ENCODE measurements around the gene ARID4B. TPM values are rescaled to one million over a fixed set of nuclear protein-coding genes. Genes with fewer than 3 reads are reported as not detected.

Gene ARID4B
- total and polyA plus RNA-seq, 2 donors (not counting 1 experiment from before 2014, with no cell fraction given), result 15.3 to 42.4 TPM

DNA sequence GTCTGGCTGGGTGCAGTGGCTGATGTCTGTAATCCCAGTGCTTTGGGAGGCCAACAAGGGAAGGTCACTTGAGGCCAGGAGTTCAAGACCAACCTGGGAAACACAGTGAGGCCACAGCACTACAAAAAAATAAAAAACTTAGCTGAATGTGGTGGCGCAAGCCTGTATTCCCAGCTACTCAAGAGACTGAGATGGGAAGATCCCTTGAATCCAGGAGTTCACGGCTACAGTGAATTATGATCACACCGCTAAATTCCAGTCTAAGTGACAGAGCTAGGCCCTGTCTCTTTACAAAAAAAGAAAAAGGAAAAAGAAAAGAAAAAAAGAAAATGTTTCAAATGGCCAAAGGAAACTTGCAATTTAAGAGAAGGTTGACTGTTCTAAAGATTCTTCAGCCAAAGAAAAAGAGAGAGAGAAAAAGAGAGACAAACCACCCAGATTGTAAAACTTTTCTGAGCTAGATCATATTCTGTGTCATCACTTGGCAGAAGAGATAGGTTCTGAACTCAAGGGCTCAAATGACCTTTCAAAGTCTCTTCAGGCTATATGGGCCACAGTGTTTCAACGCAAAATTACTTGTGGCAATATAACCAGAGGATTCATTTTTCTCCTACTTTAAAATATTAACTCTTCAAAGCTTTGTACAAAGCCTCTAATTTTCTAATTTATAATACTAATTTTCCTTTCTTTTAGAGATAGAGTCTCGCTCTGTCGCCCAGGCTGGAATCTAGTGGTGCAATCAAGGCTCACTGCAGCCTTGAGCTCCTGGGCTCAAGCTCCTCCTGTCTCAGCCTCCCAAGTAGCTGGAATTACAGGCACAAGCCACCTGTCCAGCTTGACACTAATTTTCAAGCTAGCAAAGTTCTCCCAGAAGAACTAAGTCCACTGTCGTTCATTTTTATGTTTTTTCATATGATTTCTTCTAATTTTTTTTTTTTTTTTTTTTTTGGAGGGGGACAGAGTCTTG, 20.5 kb downstream of the ARID4B start:
- H3K27me3 ChIP-seq (ENCODE audit: control insufficient read depth, insufficient read depth, low read length), result no peaks in the 10 kb centered on the region
- H3K9me3 ChIP-seq (ENCODE audit: control insufficient read depth, insufficient read depth, low read depth, low read length), result no peaks in the 10 kb centered on the region
- H2AFZ ChIP-seq (ENCODE audit: low read length), result no peak overlapping the region
- no peak overlapping the region for H3K4me2 ChIP-seq (ENCODE audit: extremely low read depth, insufficient read depth, low read length)
- TF ChIP-seq EZH2 (IDR thresholded peaks at IDR 0.05; ENCODE audit: low read length, missing control alignments) (no peak), CTCF (conservative IDR thresholded peaks at IDR 0.05 in 1 of 2, IDR thresholded peaks at IDR 0.05 in 1 of 2; ENCODE audit: low read depth in 1 of 2, low read length in 2 of 2) (no peak)
- H3K36me3 ChIP-seq (ENCODE audit: control insufficient read depth, insufficient read depth, low read length), result no peaks in the 10 kb centered on the region
- H3K9ac ChIP-seq (ENCODE audit: insufficient read depth, low read length), result no peak overlapping the region
- H4K20me1 ChIP-seq (ENCODE audit: control insufficient read depth, extremely low read depth, insufficient read depth, low read length), result peaks cover 2% of the 10 kb centered on the region
- peaks cover 64% of the 10 kb centered on the region for H3K79me2 ChIP-seq (ENCODE audit: control insufficient read depth, insufficient read depth, low read length)
- DNase-seq (ENCODE audit: low read depth in 2 of 2), result no peak
- H3K4me3 ChIP-seq (replicated peaks in 1 of 4; ENCODE audit: control extremely low read depth in 1 of 4, insufficient read depth in 1 of 4, low read depth in 3 of 4, low read length in 4 of 4), result no peak overlapping the region
- H3K27ac ChIP-seq (ENCODE audit: insufficient read depth, low read length), result no peak overlapping the region
- H3K4me1 ChIP-seq (ENCODE audit: control insufficient read depth, extremely low read depth, insufficient read depth, low read length), result peaks cover 3% of the 10 kb centered on the region

- H4K20me1 ChIP-seq (ENCODE audit: control insufficient read depth, extremely low read depth, insufficient read depth, low read length), result no peaks in the 10 kb centered on the region
- H3K27ac ChIP-seq (ENCODE audit: insufficient read depth, low read length), result peak overlapping the region; percentile 57
- H3K4me3 ChIP-seq (replicated peaks in 1 of 4; ENCODE audit: control extremely low read depth in 1 of 4, insufficient read depth in 1 of 4, low read depth in 3 of 4, low read length in 4 of 4), result no peak overlapping the region
- H3K27me3 ChIP-seq (ENCODE audit: control insufficient read depth, insufficient read depth, low read length), result no peaks in the 10 kb centered on the region
- H3K4me2 ChIP-seq (ENCODE audit: extremely low read depth, insufficient read depth, low read length), result peak overlapping the region; percentile 44
- no peak overlapping the region for H2AFZ ChIP-seq (ENCODE audit: low read length)
- TF ChIP-seq EZH2 (IDR thresholded peaks at IDR 0.05; ENCODE audit: low read length, missing control alignments) (no peak), CTCF (conservative IDR thresholded peaks at IDR 0.05 in 1 of 2, IDR thresholded peaks at IDR 0.05 in 1 of 2; ENCODE audit: low read depth in 1 of 2, low read length in 2 of 2) (no peak)
- H3K79me2 ChIP-seq (ENCODE audit: control insufficient read depth, insufficient read depth, low read length), result peaks cover 58% of the 10 kb centered on the region
- peak in 1 of 2 donors; percentile 32 for DNase-seq (ENCODE audit: low read depth in 2 of 2)
- no peaks in the 10 kb centered on the region for H3K9me3 ChIP-seq (ENCODE audit: control insufficient read depth, insufficient read depth, low read depth, low read length)
- peaks cover 3% of the 10 kb centered on the region for H3K4me1 ChIP-seq (ENCODE audit: control insufficient read depth, extremely low read depth, insufficient read depth, low read length)
- no peaks in the 10 kb centered on the region for H3K36me3 ChIP-seq (ENCODE audit: control insufficient read depth, insufficient read depth, low read length)
- H3K9ac ChIP-seq (ENCODE audit: insufficient read depth, low read length), result no peak overlapping the region
These were observed 23.2 kb downstream of the ARID4B start for GRCh38 chr1:235304549-235305451.

GRCh38 chr1:235302143-235302542, 25.8 kb downstream of the ARID4B start:
- Histone ChIP-seq H3K4me1 (ENCODE audit: control insufficient read depth, extremely low read depth, insufficient read depth, low read length) (peaks cover 2% of the 10 kb centered on the region), H3K9ac (ENCODE audit: insufficient read depth, low read length) (no peak overlapping the region), H3K79me2 (ENCODE audit: control insufficient read depth, insufficient read depth, low read length) (peaks cover 80% of the 10 kb centered on the region), H3K36me3 (ENCODE audit: control insufficient read depth, insufficient read depth, low read length) (no peaks in the 10 kb centered on the region), H3K27ac (ENCODE audit: insufficient read depth, low read length) (no peak overlapping the region), H3K9me3 (ENCODE audit: control insufficient read depth, insufficient read depth, low read depth, low read length) (no peaks in the 10 kb centered on the region), H3K27me3 (ENCODE audit: control insufficient read depth, insufficient read depth, low read length) (no peaks in the 10 kb centered on the region), H3K4me3 (replicated peaks in 1 of 4; ENCODE audit: control extremely low read depth in 1 of 4, insufficient read depth in 1 of 4, low read depth in 3 of 4, low read length in 4 of 4) (no peak overlapping the region), H3K4me2 (ENCODE audit: extremely low read depth, insufficient read depth, low read length) (no peak overlapping the region), H2AFZ (ENCODE audit: low read length) (no peak overlapping the region), H4K20me1 (ENCODE audit: control insufficient read depth, extremely low read depth, insufficient read depth, low read length) (peaks cover 3% of the 10 kb centered on the region)
- DNase-seq (ENCODE audit: low read depth in 2 of 2), result no peak
- no peak for TF ChIP-seq EZH2 (IDR thresholded peaks at IDR 0.05; ENCODE audit: low read length, missing control alignments)
- TF ChIP-seq CTCF (conservative IDR thresholded peaks at IDR 0.05 in 1 of 2, IDR thresholded peaks at IDR 0.05 in 1 of 2; ENCODE audit: low read depth in 1 of 2, low read length in 2 of 2), result no peak
